HepG2 (cell line): ENCODE results near the gene NELFCD. TPM values are rescaled to one million over a fixed set of nuclear protein-coding genes. Genes with fewer than 3 reads are reported as not detected.
A peak's percentile ranks its signal among the peaks of the same experiment; 100 is the strongest.

ENCODE experiments used
- ATF1 ChIP-seq: IDR thresholded peaks from 2 replicates; pipeline ENCODE4 v1.6.1; 2016; ENCODE audit warnings: mild to moderate bottlenecking, control low read depth
- BHLHE40 ChIP-seq: IDR thresholded peaks from 2 replicates; pipeline ENCODE4 v1.6.1; 2011; ENCODE audit warnings: low read length, improper control_type of control experiment
- CTCF ChIP-seq: sonication (generic); formaldehyde crosslinking; IDR thresholded peaks from 2 replicates; pipeline ENCODE4 v1.5.0; 2020; ENCODE audit warnings: mild to moderate bottlenecking, missing genetic modification reagents, moderate library complexity
- DDIT3 ChIP-seq: sonication (generic); formaldehyde crosslinking; IDR thresholded peaks from 2 replicates; pipeline ENCODE4 v1.4.0; 2020; ENCODE audit warnings: mild to moderate bottlenecking, missing genetic modification reagents
- MLX ChIP-seq: IDR thresholded peaks from 2 replicates; pipeline ENCODE4 v1.6.1; 2016
- MYC ChIP-seq: sonication (generic); formaldehyde crosslinking; IDR thresholded peaks from 2 replicates; pipeline ENCODE4 v1.9.0; 2021; ENCODE audit warnings: missing genetic modification reagents, borderline replicate concordance
- PBX3 ChIP-seq: sonication (generic); formaldehyde crosslinking; IDR thresholded peaks from 2 replicates; pipeline ENCODE4 v1.8.1; 2023; ENCODE audit warnings: missing genetic modification reagents, inconsistent platforms, borderline replicate concordance
- PHF8 ChIP-seq: sonication (generic); formaldehyde crosslinking; IDR thresholded peaks from 2 replicates; pipeline ENCODE4 v1.5.0; 2020; ENCODE audit warnings: missing genetic modification reagents
- REL ChIP-seq: sonication (generic); formaldehyde crosslinking; conservative IDR thresholded peaks from 2 replicates; pipeline ENCODE4 v1.8.0; 2022; ENCODE audit warnings: mild to moderate bottlenecking, missing genetic modification reagents, moderate library complexity
- SNAPC5 ChIP-seq: sonication (generic); formaldehyde crosslinking; IDR thresholded peaks from 2 replicates; pipeline ENCODE4 v1.8.1; 2023; ENCODE audit warnings: mild to moderate bottlenecking, missing genetic modification reagents, borderline replicate concordance
- SNRNP70 ChIP-seq: fragments of 200-400 bp; formaldehyde crosslinking; IDR thresholded peaks from 2 replicates; pipeline ENCODE4 v1.6.1; 2017; ENCODE audit warnings: mild to moderate bottlenecking, low read depth, low read length, moderate library complexity
- SP1 ChIP-seq, 2 experiments: fragments of 450-650 bp in 1 of 2; sonication (generic) in 1 of 2; formaldehyde crosslinking in 1 of 2; IDR thresholded peaks; 2 replicates each; pipeline versions ENCODE4 v1.4.0 to v1.6.1; 2016 to 2020; ENCODE audit warnings: missing genetic modification reagents in 1 of 2
- TFDP2 ChIP-seq: sonication (generic); formaldehyde crosslinking; IDR thresholded peaks from 2 replicates; pipeline ENCODE4 v1.4.0; 2020; ENCODE audit warnings: missing genetic modification reagents
- ZNF101 ChIP-seq: sonication (generic); formaldehyde crosslinking; IDR thresholded peaks from 2 replicates; pipeline ENCODE4 v1.4.0; 2020; ENCODE audit warnings: mild to moderate bottlenecking, low read depth, missing genetic modification reagents, borderline replicate concordance
- ZNF256 ChIP-seq: sonication (generic); formaldehyde crosslinking; conservative IDR thresholded peaks from 2 replicates; pipeline ENCODE4 v1.4.0; 2020; ENCODE audit warnings: missing genetic modification reagents
- ZNF333 ChIP-seq: sonication (generic); formaldehyde crosslinking; IDR thresholded peaks from 2 replicates; pipeline ENCODE4 v1.4.0; 2020; ENCODE audit warnings: mild to moderate bottlenecking, missing genetic modification reagents, borderline replicate concordance
- ZNF597 ChIP-seq: sonication (generic); formaldehyde crosslinking; IDR thresholded peaks from 2 replicates; pipeline ENCODE4 v1.5.0; 2020; ENCODE audit warnings: missing genetic modification reagents
- ZNF746 ChIP-seq: sonication (generic); formaldehyde crosslinking; IDR thresholded peaks from 2 replicates; pipeline ENCODE4 v1.8.0; 2022; ENCODE audit warnings: mild to moderate bottlenecking, missing genetic modification reagents
- ZNF761 ChIP-seq: sonication (generic); formaldehyde crosslinking; conservative IDR thresholded peaks from 2 replicates; pipeline ENCODE4 v1.4.0; 2020; ENCODE audit warnings: mild to moderate bottlenecking, missing genetic modification reagents
- ZSCAN20 ChIP-seq: sonication (generic); formaldehyde crosslinking; IDR thresholded peaks from 2 replicates; pipeline ENCODE4 v1.4.0; 2020; ENCODE audit warnings: missing genetic modification reagents, mild to moderate bottlenecking, borderline replicate concordance
- polyA plus RNA-seq, 8 experiments: library from polyadenylated mRNA; depleted of rRNA in 3 of 8; stranded (reverse) in 7 of 8; unstranded in 1 of 8; fragments of >200 nt; fragmentation: Illumina TruSeq in 4 of 8; extraction: Trizol in 4 of 8; gene quantifications; 2 replicates each; pipeline versions ENCODE4 v1.2.1 to v1.2.3, GENCODE V29; 2011 to 2016; ENCODE audit warnings: low read depth in 4 of 8, missing spikeins in 1 of 8, mixed read lengths in 1 of 8; ENCODE audit not compliant: insufficient read depth in 1 of 8
- total RNA-seq, 5 experiments: library from RNA; depleted of rRNA; stranded (reverse); fragments of >200 nt; fragmentation: Illumina TruSeq; extraction: Trizol; gene quantifications; 2 replicates each; pipeline ENCODE4 v1.2.3, GENCODE V29; 2016; ENCODE audit warnings: low read depth in 1 of 5

NELFCD gene
- total and polyA plus RNA-seq, 2 of the 13 experiments (the other 11 are each of a cell fraction or from before 2014, with no cell fraction given) = 159 to 203 TPM

GRCh38 chr20:59004763-59005522, 23.9 kb downstream of the NELFCD start (continued):
- no peak for TF ChIP-seq REL (CRISPR knock-in tag)
- TF ChIP-seq PBX3 (CRISPR knock-in tag) = no peak
- no peak for TF ChIP-seq ATF1 (CRISPR knock-in tag)
- peak; percentile 9; the same call in 1 of the 2 replicates for TF ChIP-seq CTCF (CRISPR knock-in tag)
- no peak for TF ChIP-seq BHLHE40
- no peak for TF ChIP-seq ZNF101 (CRISPR knock-in tag)
- no peak for TF ChIP-seq SP1 (IDR thresholded peaks at IDR 0.05)
- peak; percentile 28; the same call in 1 of the 2 replicates for TF ChIP-seq SP1 (CRISPR knock-in tag; IDR thresholded peaks at IDR 0.05)
- no peak for TF ChIP-seq ZSCAN20 (CRISPR knock-in tag)
- no peak for TF ChIP-seq SNAPC5
- peak; percentile 29; the same call in 1 of the 2 replicates for TF ChIP-seq PHF8 (CRISPR knock-in tag)
- TF ChIP-seq DDIT3 (CRISPR knock-in tag) = no peak
- TF ChIP-seq MLX = no peak
- no peak for TF ChIP-seq ZNF256 (CRISPR knock-in tag)
- TF ChIP-seq ZNF597 = no peak
- 0 out of 2 replicates have a peak, but pooled peaks have one; percentile 19 for TF ChIP-seq ZNF761 (CRISPR knock-in tag)
- TF ChIP-seq MYC (CRISPR knock-in tag) = peak; percentile 8; the same call in 1 of the 2 replicates
- TF ChIP-seq ZNF746 = no peak
- TF ChIP-seq TFDP2 (CRISPR knock-in tag) = no peak
- 0 out of 2 replicates have a peak, but pooled peaks have one; percentile 42 for TF ChIP-seq ZNF333 (CRISPR knock-in tag)
- no peak for TF ChIP-seq SNRNP70
